Endothelial cell of umbilical vein (primary cell): ENCODE measurements around the gene MCM9. TPM values are rescaled to one million over a fixed set of nuclear protein-coding genes. Genes with fewer than 3 reads are reported as not detected.

ENCODE experiments used
- BruUV-seq: library from RNA; stranded (reverse); fragments of 400-500 nt; replicated peaks from 2 replicates; lab custom pipeline; 2021; lab: Mats Ljungman, UMichigan
- CTCF ChIA-PET: fragments of 300-600, 350-600 bp; sonication (Branson Sonifier 250); formaldehyde crosslinking; loops from one replicate; lab custom pipeline; 2021; ENCODE audit warnings: antibody characterized with exemption, inconsistent platforms; lab: Charles Lee
- POLR2A ChIA-PET: fragments of 300-600, 350-600 bp; sonication (Branson Sonifier 250); formaldehyde crosslinking; loops from one replicate; lab custom pipeline; 2021; ENCODE audit warnings: antibody characterized with exemption, inconsistent platforms; lab: Charles Lee
- DNase-seq: peaks from one replicate; pipeline ENCODE4 v3.0.0-alpha.2; 2011; ENCODE audit warnings: low read depth, low spot score
- FAIRE-seq: peaks from 2 replicates; lab custom pipeline; 2011; peaks lifted over from hg19 to GRCh38; lab: Jason Lieb, UNC
- H2AFZ ChIP-seq: 2 replicates; pipeline ENCODE4 v1.6.0; 2012; ENCODE audit warnings: low read depth, low read length, control low read depth, inconsistent platforms
- H3K27ac ChIP-seq: 2 replicates; pipeline ENCODE4 v1.5.1; 2011; ENCODE audit warnings: low read depth, mild to moderate bottlenecking, control low read depth, low read length, moderate library complexity; ENCODE audit not compliant: insufficient read depth
- H3K27me3 ChIP-seq, 2 experiments: 2 replicates each; pipeline versions ENCODE4 v1.6.0 to v1.6.1; 2011; ENCODE audit warnings: low read length in 2 of 2, mixed read lengths in 1 of 2; ENCODE audit not compliant: control insufficient read depth in 2 of 2, insufficient read depth in 2 of 2
- H3K36me3 ChIP-seq, 2 experiments: 2 replicates in 1 of 2; 3 replicates in 1 of 2; pipeline ENCODE4 v1.5.1; 2011; ENCODE audit warnings: low read length in 2 of 2, mild to moderate bottlenecking in 1 of 2, moderate library complexity in 1 of 2; ENCODE audit not compliant: control insufficient read depth in 2 of 2, insufficient read depth in 2 of 2; ENCODE audit errors: extremely low read depth in 1 of 2
- H3K4me1 ChIP-seq: 3 replicates; pipeline ENCODE4 v1.5.1; 2011; ENCODE audit warnings: mild to moderate bottlenecking, low read length; ENCODE audit not compliant: control insufficient read depth, insufficient read depth; ENCODE audit errors: extremely low read depth
- H3K4me2 ChIP-seq: 2 replicates; pipeline ENCODE4 v1.6.1; 2011; ENCODE audit warnings: low read length, control low read depth, mixed read lengths; ENCODE audit not compliant: insufficient read depth
- H3K4me3 ChIP-seq, 3 experiments: fragments of 200-600 bp in 1 of 3; sonication (generic), shearing (Covaris generic) in 1 of 3; replicated peaks in 1 of 3; 2 replicates each; pipeline ENCODE4 v1.5.1; 2011 to 2016; ENCODE audit warnings: control low read depth in 3 of 3, low read length in 3 of 3, mild to moderate bottlenecking in 2 of 3, inconsistent platforms in 1 of 3, low read depth in 1 of 3, moderate library complexity in 1 of 3; ENCODE audit not compliant: insufficient read depth in 1 of 3
- H3K79me2 ChIP-seq: 2 replicates; pipeline ENCODE4 v1.6.0; 2012; ENCODE audit warnings: low read length, inconsistent platforms; ENCODE audit not compliant: control insufficient read depth, insufficient read depth
- H3K9ac ChIP-seq: replicated peaks from 2 replicates; pipeline ENCODE3; 2011; ENCODE audit warnings: low read length, control low read depth; ENCODE audit not compliant: insufficient read depth; ENCODE audit errors: extremely low read depth
- H3K9me1 ChIP-seq: replicated peaks from 3 replicates; pipeline ENCODE4 v1.6.0; 2011; ENCODE audit warnings: mild to moderate bottlenecking, low read length; ENCODE audit not compliant: control insufficient read depth, insufficient read depth; ENCODE audit errors: extremely low read depth
- H3K9me3 ChIP-seq: replicated peaks from 2 replicates; pipeline ENCODE4 v1.5.1; 2012; ENCODE audit warnings: low read length, inconsistent platforms; ENCODE audit not compliant: control insufficient read depth, insufficient read depth
- H4K20me1 ChIP-seq: replicated peaks from 2 replicates; pipeline ENCODE3; 2011; ENCODE audit warnings: mild to moderate bottlenecking, low read length; ENCODE audit not compliant: control insufficient read depth, insufficient read depth; ENCODE audit errors: extremely low read depth
- CTCF ChIP-seq, 2 donors: IDR thresholded peaks; 1 replicate in 1 of 2; 2 replicates in 1 of 2; pipeline ENCODE4 v1.5.1; 2011; ENCODE audit warnings: low read length in 2 of 2, mild to moderate bottlenecking in 2 of 2, moderate library complexity in 2 of 2, control low read depth in 1 of 2, inconsistent platforms in 1 of 2, low read depth in 1 of 2; ENCODE audit not compliant: insufficient read depth in 1 of 2; ENCODE audit errors: extremely low read depth in 1 of 2
- EZH2 ChIP-seq: IDR thresholded peaks from 2 replicates; pipeline ENCODE4 v1.6.1; 2012; ENCODE audit warnings: borderline replicate concordance, low read depth, mild to moderate bottlenecking, moderate library complexity, low read length, inconsistent platforms; ENCODE audit not compliant: severe bottlenecking
- FOS ChIP-seq: IDR thresholded peaks from 2 replicates; pipeline ENCODE4 v1.6.1; 2011; ENCODE audit warnings: mild to moderate bottlenecking, low read length, moderate library complexity, borderline replicate concordance; ENCODE audit not compliant: insufficient read depth
- GATA2 ChIP-seq: IDR thresholded peaks from 2 replicates; pipeline ENCODE4 v1.7.0; 2011; ENCODE audit warnings: low read depth, mild to moderate bottlenecking, moderate library complexity, mixed read lengths, low read length; ENCODE audit not compliant: insufficient read length, insufficient read depth
- JUN ChIP-seq: IDR thresholded peaks from 2 replicates; pipeline ENCODE4 v1.6.1; 2011; ENCODE audit warnings: borderline replicate concordance, low read depth; ENCODE audit not compliant: insufficient read length, insufficient read depth
- MAX ChIP-seq: IDR thresholded peaks from 2 replicates; pipeline ENCODE4 v1.6.1; 2011; ENCODE audit not compliant: insufficient read depth, insufficient read length
- MYC ChIP-seq: IDR thresholded peaks from one replicate; pipeline ENCODE4 v1.6.1; 2011; ENCODE audit warnings: mild to moderate bottlenecking, low read depth, low read length
- POLR2A ChIP-seq: IDR thresholded peaks from 2 replicates; pipeline ENCODE4 v1.6.1; 2012; ENCODE audit warnings: low read depth, mild to moderate bottlenecking, control low read depth, low read length
- POLR2AphosphoS5 ChIP-seq: IDR thresholded peaks from 2 replicates; pipeline ENCODE4 v1.6.1; 2012; ENCODE audit warnings: low read depth, mild to moderate bottlenecking, control low read depth, low read length, moderate library complexity; ENCODE audit not compliant: insufficient read depth
- dilution Hi-C: fragments of 300-500 bp; cut with MboI; formaldehyde crosslinking; loops from one replicate; pipeline ENCODE4 v1.15.0; 2019; ENCODE audit warnings: low sequenced_read_pairs; ENCODE audit not compliant: extremely low pct_ligation_motif_present
- intact Hi-C: fragments of 100-400 bp; cut with micrococcal nuclease; formaldehyde crosslinking; loops from one replicate; pipeline ENCODE4 v1.10.0; 2022
- polyA plus RNA-seq, 4 experiments: library from polyadenylated mRNA; depleted of rRNA in 3 of 4; stranded (reverse) in 3 of 4; unstranded in 1 of 4; fragments of >200 nt; gene quantifications; 2 replicates each; pipeline versions ENCODE4 v1.2.1 to v1.2.3, GENCODE V29; 2011 to 2012; ENCODE audit warnings: missing spikeins in 1 of 4
- total RNA-seq: library from RNA; stranded (reverse); gene quantifications from 2 replicates; pipeline ENCODE4 v1.2.3, GENCODE V29; 2021

Gene MCM9
- total and polyA plus RNA-seq, 2 donors (not counting 3 experiments of a cell fraction or from before 2014, with no cell fraction given), result 2.0 to 14.1 TPM

GRCh38 chr6:118939683-118940082, 4.7 kb upstream of the MCM9 start:
- BruUV-seq, result no TSS peak
- H3K27ac ChIP-seq, result no peak overlapping the region
- H3K4me2 ChIP-seq, result no peak overlapping the region
- DNase-seq (no peak), FAIRE-seq (no peak)
- no peak overlapping the region for H3K4me3 ChIP-seq
- no peak overlapping the region for H3K9ac ChIP-seq
- intact Hi-C loops, result loop anchor here (10.0 kb wide), 1 partner anchor 405 kb away; the partner anchor contains the start of gene MAN1A1
- no peaks in the 10 kb centered on the region for H4K20me1 ChIP-seq
- H3K36me3 ChIP-seq, result no peaks in the 10 kb centered on the region
- dilution Hi-C loops, result no loop called here
- POLR2A ChIA-PET, result interaction anchor here (0.5 kb wide), 1 partner anchor 1250 kb away, joined by 4 read pairs; no protein-coding TSS in a partner anchor
- CTCF ChIA-PET, result no interaction called here
- H2AFZ ChIP-seq, result no peak overlapping the region
- H3K4me1 ChIP-seq, result peaks cover 5% of the 10 kb centered on the region
- no peaks in the 10 kb centered on the region for H3K9me1 ChIP-seq
- no peaks in the 10 kb centered on the region for H3K27me3 ChIP-seq
- no peaks in the 10 kb centered on the region for H3K9me3 ChIP-seq
- TF ChIP-seq MAX (no peak), POLR2AphosphoS5 (no peak), MYC (no peak), JUN (no peak), POLR2A (no peak), FOS (no peak), GATA2 (no peak), EZH2 (no peak), CTCF (IDR thresholded peaks at IDR 0.05; ENCODE audit: extremely low read depth in 1 of 2, insufficient read depth in 1 of 2, low read depth in 1 of 2, low read length in 2 of 2) (no peak)
- H3K79me2 ChIP-seq, result no peaks in the 10 kb centered on the region
